WI38 (cell line): ENCODE data around the gene GRID1.

Source experiments
- H3K4me3 ChIP-seq: 2 replicates; pipeline ENCODE4 v1.5.1; 2011; ENCODE audit warnings: low read depth, mild to moderate bottlenecking, control low read depth, low read length
- TF ChIP-seq, protein P1 (sequence below): IDR thresholded peaks from 2 replicates; pipeline ENCODE4 v1.5.1; 2012; ENCODE audit warnings: low read depth, mild to moderate bottlenecking, control low read depth, low read length

Gene GRID1

DNA sequence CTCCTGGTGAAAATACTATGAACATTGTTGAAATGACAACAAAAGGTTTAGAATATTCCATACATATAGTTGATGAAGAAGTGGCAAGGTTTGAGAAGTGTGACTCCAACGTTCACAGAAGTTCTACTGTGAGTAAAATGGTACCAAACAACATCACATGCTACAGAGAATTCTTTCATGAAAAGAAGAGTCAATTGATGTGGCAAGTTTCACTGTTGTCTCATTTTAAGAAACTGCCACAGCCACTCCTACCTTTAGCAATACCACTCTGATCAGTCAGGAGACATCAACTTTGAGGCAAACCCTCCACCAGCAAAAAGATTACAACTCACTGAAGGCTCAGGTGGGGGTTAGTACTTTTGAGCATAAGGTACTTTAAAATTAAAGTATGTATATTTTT lies 693.3 kb downstream of the GRID1 start:
- no peak overlapping the region for H3K4me3 ChIP-seq
- TF ChIP-seq, protein P1, sequence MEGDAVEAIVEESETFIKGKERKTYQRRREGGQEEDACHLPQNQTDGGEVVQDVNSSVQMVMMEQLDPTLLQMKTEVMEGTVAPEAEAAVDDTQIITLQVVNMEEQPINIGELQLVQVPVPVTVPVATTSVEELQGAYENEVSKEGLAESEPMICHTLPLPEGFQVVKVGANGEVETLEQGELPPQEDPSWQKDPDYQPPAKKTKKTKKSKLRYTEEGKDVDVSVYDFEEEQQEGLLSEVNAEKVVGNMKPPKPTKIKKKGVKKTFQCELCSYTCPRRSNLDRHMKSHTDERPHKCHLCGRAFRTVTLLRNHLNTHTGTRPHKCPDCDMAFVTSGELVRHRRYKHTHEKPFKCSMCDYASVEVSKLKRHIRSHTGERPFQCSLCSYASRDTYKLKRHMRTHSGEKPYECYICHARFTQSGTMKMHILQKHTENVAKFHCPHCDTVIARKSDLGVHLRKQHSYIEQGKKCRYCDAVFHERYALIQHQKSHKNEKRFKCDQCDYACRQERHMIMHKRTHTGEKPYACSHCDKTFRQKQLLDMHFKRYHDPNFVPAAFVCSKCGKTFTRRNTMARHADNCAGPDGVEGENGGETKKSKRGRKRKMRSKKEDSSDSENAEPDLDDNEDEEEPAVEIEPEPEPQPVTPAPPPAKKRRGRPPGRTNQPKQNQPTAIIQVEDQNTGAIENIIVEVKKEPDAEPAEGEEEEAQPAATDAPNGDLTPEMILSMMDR = no peak

DNA sequence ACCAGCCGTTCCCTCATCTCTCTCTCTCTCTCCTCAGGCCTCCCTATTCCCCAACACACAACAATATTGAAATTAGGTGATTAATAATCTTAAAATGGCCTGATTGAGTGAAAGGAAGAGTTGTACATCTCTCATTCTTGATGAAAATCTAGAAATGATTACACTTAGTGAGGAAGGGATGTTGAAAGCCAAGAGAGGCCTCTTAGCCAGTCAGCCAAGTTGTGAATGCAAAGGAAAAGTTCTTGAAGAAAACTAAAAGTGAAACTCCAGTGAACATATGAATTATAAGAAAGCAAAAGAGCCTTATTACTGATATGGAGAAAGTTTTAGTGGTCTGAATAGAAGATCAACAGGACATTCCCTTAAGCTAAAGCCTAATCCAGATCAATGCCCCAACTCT lies 695.1 kb downstream of the GRID1 start:
- no peak overlapping the region for H3K4me3 ChIP-seq
- TF ChIP-seq, protein P1 = no peak

DNA sequence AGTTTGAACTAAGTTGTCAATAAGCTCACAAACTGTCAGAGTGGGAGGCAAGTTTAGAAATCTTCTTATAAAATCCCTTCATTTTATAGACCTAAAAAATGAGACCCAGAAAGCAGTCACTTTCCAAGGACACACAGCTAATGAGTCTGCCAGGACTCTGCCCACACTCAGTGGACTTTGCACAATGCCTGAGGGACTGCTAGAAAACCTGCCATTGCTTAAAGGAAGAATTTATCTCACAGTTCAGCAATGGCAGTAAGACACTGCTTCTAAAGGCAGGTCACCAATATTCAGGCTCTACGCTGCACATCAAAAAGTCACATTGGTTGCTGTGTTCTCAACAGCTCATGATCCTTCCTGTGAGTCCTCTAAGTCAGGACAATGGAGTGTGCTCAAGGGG lies 698.1 kb downstream of the GRID1 start:
- no peak overlapping the region for H3K4me3 ChIP-seq
- TF ChIP-seq, protein P1 = no peak

DNA sequence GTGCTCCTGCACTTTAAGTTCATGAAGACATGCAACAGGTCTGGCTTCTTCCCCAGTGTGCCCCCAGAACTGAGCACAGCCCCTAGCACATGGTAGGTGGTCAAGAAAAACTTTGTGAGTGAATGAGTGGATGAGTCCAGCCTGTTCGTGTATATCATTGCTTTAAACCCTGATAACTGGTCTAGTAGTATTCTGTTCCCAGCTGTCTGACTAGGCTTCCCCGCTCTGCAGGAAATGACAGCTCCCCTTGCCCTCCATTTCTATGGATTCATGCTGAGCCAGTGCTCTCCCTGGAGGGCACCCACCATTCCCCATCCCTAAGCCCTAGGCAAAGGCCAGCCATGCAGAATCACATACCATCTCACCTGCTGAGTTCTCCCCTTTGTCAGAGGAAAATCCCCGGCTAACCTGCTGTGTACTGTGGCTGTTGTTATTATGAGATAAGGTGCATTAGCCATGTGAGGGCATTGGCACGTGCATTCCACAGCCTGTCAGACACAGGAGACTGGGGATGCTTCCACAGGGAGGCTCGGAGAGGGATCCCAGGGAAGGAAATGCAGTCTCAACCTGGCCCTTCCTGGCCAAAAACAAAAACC lies 698.9 kb downstream of the GRID1 start:
- TF ChIP-seq, protein P1 = no peak
- no peak overlapping the region for H3K4me3 ChIP-seq

DNA sequence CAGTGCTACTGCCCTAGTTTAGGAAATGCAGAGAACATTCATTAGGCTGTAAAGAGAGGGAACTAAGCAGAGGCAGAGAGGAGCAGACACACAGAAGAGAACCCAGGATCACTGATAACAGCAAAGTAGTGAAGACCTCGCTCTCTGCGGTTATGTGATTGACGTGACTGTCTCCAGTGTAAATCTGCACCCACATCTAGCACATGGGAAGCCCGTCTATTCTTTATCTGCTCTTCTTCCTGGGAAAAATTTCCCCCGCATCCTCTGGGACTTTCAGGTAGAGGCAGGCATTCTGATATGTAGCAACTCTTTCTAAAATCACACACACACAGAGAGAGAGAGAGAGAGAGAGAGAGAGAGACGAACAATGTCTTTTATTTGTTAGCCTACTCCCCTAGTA lies 699.6 kb downstream of the GRID1 start:
- TF ChIP-seq, protein P1 = no peak

DNA sequence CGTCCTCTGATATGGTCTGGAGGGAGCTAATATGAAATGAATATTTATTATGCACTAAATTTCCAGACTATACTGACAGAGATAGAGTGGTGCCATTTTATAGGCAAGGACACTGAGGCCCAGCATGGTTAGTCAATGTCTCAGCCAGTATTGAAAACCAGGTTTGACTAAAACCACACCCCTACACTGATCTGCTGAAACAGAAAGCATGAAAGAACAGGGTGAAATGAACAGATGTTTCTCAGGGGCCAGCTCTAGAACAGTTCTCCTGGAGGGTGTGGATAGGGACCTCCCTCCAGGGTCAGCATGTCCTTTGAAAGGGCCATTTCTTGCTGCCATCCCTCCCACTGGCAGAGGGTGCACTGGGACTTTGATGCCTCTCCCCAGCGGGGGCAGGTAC lies 700.5 kb downstream of the GRID1 start:
- H3K4me3 ChIP-seq = no peak overlapping the region
- TF ChIP-seq, protein P1 = no peak

More for the DNA sequence above, 699.6 kb downstream of the GRID1 start:
- no peak overlapping the region for H3K4me3 ChIP-seq

DNA sequence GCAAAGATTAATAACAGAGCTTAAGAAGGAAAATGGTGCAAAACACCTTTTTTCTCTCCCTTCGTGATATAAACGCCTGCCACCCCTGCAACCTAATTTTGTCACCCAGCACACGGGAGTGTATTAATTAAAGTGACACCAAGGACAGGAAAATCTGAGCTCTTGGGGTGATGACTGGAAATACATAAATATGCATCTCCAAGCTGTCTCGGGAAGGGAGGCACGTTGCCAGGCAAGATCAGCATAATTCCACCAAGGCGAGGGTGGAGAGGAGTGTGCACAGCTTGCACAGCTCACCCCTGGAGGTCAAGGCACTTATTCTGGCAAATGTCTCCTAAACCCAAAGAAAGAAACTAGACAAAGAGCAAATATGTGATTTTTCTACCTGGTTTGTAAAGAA lies 700.9 kb downstream of the GRID1 start:
- no peak overlapping the region for H3K4me3 ChIP-seq
- TF ChIP-seq, protein P1 = no peak
